Spinal cord (tissue), 10 donors: ENCODE results near the gene GTF3C1. TPM values are rescaled to one million over a fixed set of nuclear protein-coding genes. Genes with fewer than 3 reads are reported as not detected.
A peak's percentile ranks its signal among the peaks of the same experiment; 100 is the strongest.

Experiments used
- DNase-seq, 6 donors: peaks; one replicate each; pipeline versions ENCODE4 v3.0.0 to v3.0.0-alpha.2; 2013 to 2015; ENCODE audit warnings: low spot score in 6 of 6, low read depth in 4 of 6
- H3K27ac ChIP-seq: one replicate; pipeline ENCODE4 v1.5.1; 2013; ENCODE audit warnings: low read depth, low read length, control low read depth
- H3K27me3 ChIP-seq: one replicate; pipeline ENCODE4 v1.6.1; 2013; ENCODE audit warnings: low read length; ENCODE audit not compliant: control insufficient read depth, insufficient read depth
- H3K36me3 ChIP-seq: one replicate; pipeline ENCODE4 v1.6.1; 2013; ENCODE audit warnings: low read length; ENCODE audit not compliant: control insufficient read depth, insufficient read depth
- H3K4me1 ChIP-seq: one replicate; pipeline ENCODE4 v1.6.1; 2013; ENCODE audit warnings: low read length; ENCODE audit not compliant: control insufficient read depth, insufficient read depth
- H3K4me3 ChIP-seq: one replicate; pipeline ENCODE4 v1.5.1; 2013; ENCODE audit warnings: low read depth, low read length, control low read depth
- H3K9me3 ChIP-seq: one replicate; pipeline ENCODE4 v1.6.1; 2013; ENCODE audit warnings: low read length; ENCODE audit not compliant: control insufficient read depth, insufficient read depth
- WGBS: methylation state at CpG from one replicate; pipeline ENCODE4 v1.1.5; 2013; ENCODE audit warnings: missing lambda C conversion rate; ENCODE audit not compliant: insufficient coverage; 5-methylcytosine and 5-hydroxymethylcytosine counted together
- polyA plus RNA-seq, 2 donors: library from polyadenylated mRNA; unstranded; fragments of 120-200 nt; gene quantifications; one replicate each; pipeline ENCODE4 v1.2.1, GENCODE V29; 2013; ENCODE audit not compliant: insufficient read length in 2 of 2
- total RNA-seq, 2 donors: library from RNA; depleted of rRNA in 1 of 2; stranded (reverse); fragments of 120-200 nt in 1 of 2; fragments of >200 nt in 1 of 2; gene quantifications; one replicate each; pipeline versions ENCODE4 v1.2.3 to v1.2.4, GENCODE V29; 2013 to 2014
- donor health status: healthy.

GTF3C1 gene
- total and polyA plus RNA-seq, 4 donors, result 65.8 to 110 (median 93.3) TPM

- Histone ChIP-seq H3K4me3 (no peak overlapping the region), H3K27ac (no peak overlapping the region), H3K9me3 (no peaks in the 10 kb centered on the region), H3K36me3 (peaks cover 26% of the 10 kb centered on the region), H3K27me3 (no peaks in the 10 kb centered on the region), H3K4me1 (peaks cover 20% of the 10 kb centered on the region)
- DNase-seq, result no peak
- no CpG with 5 or more reads among the region's 2 CpGs for WGBS
These were observed 1.9 kb downstream of the GTF3C1 start for GRCh38 chr16:27547851-27548250.

DNA sequence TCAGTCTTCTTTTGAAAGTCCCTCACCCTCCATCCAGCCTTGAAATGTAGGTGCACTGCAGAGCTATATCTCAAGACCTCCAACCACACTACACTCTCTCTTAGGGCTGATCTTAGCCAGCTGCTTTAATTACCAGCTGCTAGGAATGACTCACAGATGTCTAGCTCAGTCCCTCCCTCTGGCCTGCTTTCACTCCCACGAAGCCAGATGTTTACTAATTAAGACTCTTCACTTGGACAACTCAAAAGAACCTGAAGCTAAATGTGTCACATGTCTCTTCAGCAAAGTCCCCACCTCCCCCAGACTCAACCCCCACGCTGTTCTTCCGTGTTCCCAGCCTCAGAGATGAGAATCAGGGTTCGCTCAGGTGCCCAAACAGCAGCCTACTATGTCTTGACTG, 2.6 kb downstream of the GTF3C1 start:
- Histone ChIP-seq H3K4me1 (peaks cover 20% of the 10 kb centered on the region), H3K9me3 (no peaks in the 10 kb centered on the region), H3K36me3 (peaks cover 33% of the 10 kb centered on the region), H3K27ac (no peak overlapping the region), H3K27me3 (no peaks in the 10 kb centered on the region), H3K4me3 (no peak overlapping the region)
- peak in 1 of 6 donors; percentile 45 for DNase-seq
- WGBS, result 70% methylated on average over 3 of the region's 4 CpGs

GRCh38 chr16:27544671-27545070, 5.0 kb downstream of the GTF3C1 start:
- Histone ChIP-seq H3K27ac (no peak overlapping the region), H3K27me3 (no peaks in the 10 kb centered on the region), H3K36me3 (peaks cover 52% of the 10 kb centered on the region), H3K4me1 (peaks cover 17% of the 10 kb centered on the region), H3K9me3 (no peaks in the 10 kb centered on the region), H3K4me3 (no peak overlapping the region)
- 96% methylated on average over 4 of the region's 4 CpGs for WGBS
- DNase-seq, result no peak

- no peaks in the 10 kb centered on the region for H3K9me3 ChIP-seq
- DNase-seq, result no peak
- no peak overlapping the region for H3K27ac ChIP-seq
- peaks cover 14% of the 10 kb centered on the region for H3K4me1 ChIP-seq
- no peak overlapping the region for H3K4me3 ChIP-seq
- no peaks in the 10 kb centered on the region for H3K27me3 ChIP-seq
- 97% methylated on average over 2 of the region's 3 CpGs for WGBS
- H3K36me3 ChIP-seq, result peaks cover 58% of the 10 kb centered on the region
These were observed 5.9 kb downstream of the GTF3C1 start for GRCh38 chr16:27543801-27544200.

GRCh38 chr16:27539636-27540035, 10.1 kb downstream of the GTF3C1 start:
- DNase-seq, result no peak
- H3K36me3 ChIP-seq, result peaks cover 81% of the 10 kb centered on the region
- H3K27me3 ChIP-seq, result no peaks in the 10 kb centered on the region
- 80% methylated on average over 5 of the region's 5 CpGs for WGBS
- H3K27ac ChIP-seq, result no peak overlapping the region
- H3K9me3 ChIP-seq, result no peaks in the 10 kb centered on the region
- H3K4me3 ChIP-seq, result no peak overlapping the region
- no peaks in the 10 kb centered on the region for H3K4me1 ChIP-seq

- peaks cover 79% of the 10 kb centered on the region for H3K36me3 ChIP-seq
- H3K9me3 ChIP-seq, result no peaks in the 10 kb centered on the region
- no peaks in the 10 kb centered on the region for H3K27me3 ChIP-seq
- 80% methylated on average over 2 of the region's 2 CpGs for WGBS
- H3K4me1 ChIP-seq, result no peaks in the 10 kb centered on the region
- H3K4me3 ChIP-seq, result no peak overlapping the region
- no peak overlapping the region for H3K27ac ChIP-seq
- no peak for DNase-seq
These were observed 10.6 kb downstream of the GTF3C1 start for GRCh38 chr16:27539120-27539519.

- H3K27ac ChIP-seq, result no peak overlapping the region
- no peak for DNase-seq
- H3K36me3 ChIP-seq, result peaks cover 79% of the 10 kb centered on the region
- H3K4me3 ChIP-seq, result no peak overlapping the region
- no peaks in the 10 kb centered on the region for H3K9me3 ChIP-seq
- H3K4me1 ChIP-seq, result no peaks in the 10 kb centered on the region
- 85% methylated on average over 5 of the region's 5 CpGs for WGBS
- no peaks in the 10 kb centered on the region for H3K27me3 ChIP-seq
These were observed 11.2 kb downstream of the GTF3C1 start for GRCh38 chr16:27538528-27538927.

DNA sequence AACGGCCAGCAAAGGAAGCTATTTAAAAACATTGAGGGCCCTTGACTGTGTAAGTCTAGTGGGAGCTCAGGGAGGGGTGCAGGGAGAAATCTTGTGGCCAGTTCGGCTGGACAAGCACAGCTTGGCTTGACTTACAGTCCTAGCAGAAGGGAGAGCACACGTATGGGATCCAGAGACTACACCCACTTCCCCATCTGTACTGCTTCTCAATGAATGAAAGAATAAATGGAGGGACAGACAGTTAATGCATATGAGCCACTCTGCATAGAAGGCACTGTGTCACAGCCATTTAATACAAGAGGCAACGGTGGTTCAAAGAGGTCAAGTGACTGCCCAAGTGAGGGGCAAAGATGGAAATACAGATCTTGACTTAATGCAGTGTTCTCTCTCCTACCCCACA, 15.5 kb downstream of the GTF3C1 start:
- no peak overlapping the region for H3K4me3 ChIP-seq
- peaks cover 18% of the 10 kb centered on the region for H3K4me1 ChIP-seq
- no peak for DNase-seq
- 100% methylated on average over 1 of the region's 4 CpGs for WGBS
- H3K27ac ChIP-seq, result no peak overlapping the region
- no peaks in the 10 kb centered on the region for H3K27me3 ChIP-seq
- H3K36me3 ChIP-seq, result peaks cover 68% of the 10 kb centered on the region
- H3K9me3 ChIP-seq, result no peaks in the 10 kb centered on the region

GRCh38 chr16:27531826-27532800, 17.6 kb downstream of the GTF3C1 start:
- no peak overlapping the region for H3K4me3 ChIP-seq
- H3K9me3 ChIP-seq, result no peaks in the 10 kb centered on the region
- peaks cover 20% of the 10 kb centered on the region for H3K4me1 ChIP-seq
- no peak for DNase-seq
- 89% methylated on average over 14 of the region's 19 CpGs for WGBS
- H3K27ac ChIP-seq, result no peak overlapping the region
- H3K36me3 ChIP-seq, result peaks cover 71% of the 10 kb centered on the region
- H3K27me3 ChIP-seq, result no peaks in the 10 kb centered on the region

DNA sequence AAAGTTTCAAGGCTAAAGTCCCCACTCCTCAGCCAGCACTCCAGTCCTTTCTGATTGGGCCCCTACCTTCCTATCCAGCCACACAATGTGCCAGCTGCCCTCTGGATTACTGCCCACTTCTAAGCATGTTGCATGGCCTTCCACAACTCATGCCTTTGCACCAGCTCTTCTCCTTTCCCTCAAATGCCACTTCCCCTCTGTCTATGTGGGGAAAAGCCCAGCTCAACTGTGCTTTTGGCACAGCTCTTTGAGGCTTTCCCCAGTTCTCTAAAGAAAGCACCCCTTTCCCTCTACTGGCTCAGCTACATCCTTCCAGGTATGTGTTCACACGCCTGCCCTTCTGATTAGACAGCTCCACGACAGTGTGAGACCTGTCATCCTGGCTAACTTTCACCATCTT, 18.5 kb downstream of the GTF3C1 start:
- H3K27me3 ChIP-seq, result no peaks in the 10 kb centered on the region
- no peaks in the 10 kb centered on the region for H3K9me3 ChIP-seq
- H3K36me3 ChIP-seq, result peaks cover 71% of the 10 kb centered on the region
- 94% methylated on average over 2 of the region's 2 CpGs for WGBS
- H3K4me1 ChIP-seq, result peaks cover 20% of the 10 kb centered on the region
- H3K4me3 ChIP-seq, result no peak overlapping the region
- DNase-seq, result no peak
- no peak overlapping the region for H3K27ac ChIP-seq
